ENCODE data around the gene KRT39. TPM values are rescaled to one million over a fixed set of nuclear protein-coding genes. Genes with fewer than 3 reads are reported as not detected.
"Not testable (repeated sequence)": the region's sequence is repeated elsewhere in the genome, so short reads cannot be mapped to it uniquely, and the experiment has no call there.

Gene KRT39
- total RNA-seq, 1 donor from 2014 or later, result not detected

- Mint-ChIP-seq H3K27ac (ENCODE audit: unreplicated experiment) (no peak overlapping the region), H3K27me3 (ENCODE audit: unreplicated experiment) (peaks cover 9% of the 10 kb centered on the region), H3K9me3 (ENCODE audit: unreplicated experiment) (peaks cover 10% of the 10 kb centered on the region), H3K36me3 (ENCODE audit: unreplicated experiment) (no peaks in the 10 kb centered on the region), H3K4me3 (ENCODE audit: unreplicated experiment) (no peak overlapping the region), H3K4me1 (ENCODE audit: low read depth, unreplicated experiment) (peaks cover 18% of the 10 kb centered on the region)
- DNase-seq, result no peak
- no peak for TF ChIP-seq CTCF (IDR thresholded peaks at IDR 0.05; ENCODE audit: partially characterized antibody, unreplicated experiment)
Measured at GRCh38 chr17:41003926-41004325, 37.2 kb upstream of the KRT39 start.

GRCh38 chr17:41002814-41003213 lies 36.1 kb upstream of the KRT39 start:
- H3K36me3 Mint-ChIP-seq (ENCODE audit: unreplicated experiment), result no peaks in the 10 kb centered on the region
- H3K4me1 Mint-ChIP-seq (ENCODE audit: low read depth, unreplicated experiment), result peaks cover 11% of the 10 kb centered on the region
- peaks cover 6% of the 10 kb centered on the region for H3K9me3 Mint-ChIP-seq (ENCODE audit: unreplicated experiment)
- DNase-seq, result no peak
- no peak overlapping the region for H3K4me3 Mint-ChIP-seq (ENCODE audit: unreplicated experiment)
- TF ChIP-seq CTCF (IDR thresholded peaks at IDR 0.05; ENCODE audit: partially characterized antibody, unreplicated experiment), result no peak
- peaks cover 5% of the 10 kb centered on the region for H3K27me3 Mint-ChIP-seq (ENCODE audit: unreplicated experiment)
- H3K27ac Mint-ChIP-seq (ENCODE audit: unreplicated experiment), result no peak overlapping the region

- TF ChIP-seq CTCF (IDR thresholded peaks at IDR 0.05; ENCODE audit: partially characterized antibody, unreplicated experiment), result no peak
- Mint-ChIP-seq H3K27me3 (ENCODE audit: unreplicated experiment) (peaks cover 5% of the 10 kb centered on the region), H3K4me3 (ENCODE audit: unreplicated experiment) (no peak overlapping the region)
Measured at GRCh38 chr17:41001795-41002194, 35.0 kb upstream of the KRT39 start.

GRCh38 chr17:40999563-40999962 lies 32.8 kb upstream of the KRT39 start, which contains the start of gene KRTAP3-2:
KRTAP3-2 (minus strand) TSS chr17:40999906; CDS start chr17:40999853, 53 bp downstream.
- H3K27ac Mint-ChIP-seq (ENCODE audit: unreplicated experiment), result peak within 1 kb of the TSS; percentile 86
- H3K4me3 Mint-ChIP-seq (ENCODE audit: unreplicated experiment), result peak within 1 kb of the TSS; percentile 62
- DNase-seq, result peak; percentile 43
- H3K4me1 Mint-ChIP-seq (ENCODE audit: low read depth, unreplicated experiment), result peaks cover 16% of the 10 kb centered on the region
- not testable (repeated sequence) for H3K9me3 Mint-ChIP-seq (ENCODE audit: unreplicated experiment); H3K36me3 Mint-ChIP-seq (ENCODE audit: unreplicated experiment); H3K27me3 Mint-ChIP-seq (ENCODE audit: unreplicated experiment)

More at GRCh38 chr17:41001795-41002194, 35.0 kb upstream of the KRT39 start:
- Mint-ChIP-seq H3K27ac (ENCODE audit: unreplicated experiment) (no peak overlapping the region), H3K9me3 (ENCODE audit: unreplicated experiment) (peaks cover 6% of the 10 kb centered on the region), H3K36me3 (ENCODE audit: unreplicated experiment) (no peaks in the 10 kb centered on the region), H3K4me1 (ENCODE audit: low read depth, unreplicated experiment) (peaks cover 11% of the 10 kb centered on the region)
- no peak for DNase-seq

GRCh38 chr17:40997361-40997760 lies 30.6 kb upstream of the KRT39 start:
- no peak for TF ChIP-seq CTCF (IDR thresholded peaks at IDR 0.05; ENCODE audit: partially characterized antibody, unreplicated experiment)
- no peak for DNase-seq
- H3K4me1 Mint-ChIP-seq (ENCODE audit: low read depth, unreplicated experiment), result peaks cover 29% of the 10 kb centered on the region
- no peak overlapping the region for H3K27ac Mint-ChIP-seq (ENCODE audit: unreplicated experiment)
- H3K27me3 Mint-ChIP-seq (ENCODE audit: unreplicated experiment), result peaks cover 11% of the 10 kb centered on the region
- H3K4me3 Mint-ChIP-seq (ENCODE audit: unreplicated experiment), result no peak overlapping the region
- H3K36me3 Mint-ChIP-seq (ENCODE audit: unreplicated experiment), result no peaks in the 10 kb centered on the region
- H3K9me3 Mint-ChIP-seq (ENCODE audit: unreplicated experiment), result peaks cover 14% of the 10 kb centered on the region

Measured in glutamatergic neuron (in vitro differentiated cells).